NCI-H1930 (cell line): ENCODE measurements around the gene TBC1D24.

Experiments used
- DNase-seq, 2 experiments: peaks; one replicate each; lab custom pipeline; 2025; lab: John Stamatoyannopoulos, UW

The TBC1D24 gene

DNA sequence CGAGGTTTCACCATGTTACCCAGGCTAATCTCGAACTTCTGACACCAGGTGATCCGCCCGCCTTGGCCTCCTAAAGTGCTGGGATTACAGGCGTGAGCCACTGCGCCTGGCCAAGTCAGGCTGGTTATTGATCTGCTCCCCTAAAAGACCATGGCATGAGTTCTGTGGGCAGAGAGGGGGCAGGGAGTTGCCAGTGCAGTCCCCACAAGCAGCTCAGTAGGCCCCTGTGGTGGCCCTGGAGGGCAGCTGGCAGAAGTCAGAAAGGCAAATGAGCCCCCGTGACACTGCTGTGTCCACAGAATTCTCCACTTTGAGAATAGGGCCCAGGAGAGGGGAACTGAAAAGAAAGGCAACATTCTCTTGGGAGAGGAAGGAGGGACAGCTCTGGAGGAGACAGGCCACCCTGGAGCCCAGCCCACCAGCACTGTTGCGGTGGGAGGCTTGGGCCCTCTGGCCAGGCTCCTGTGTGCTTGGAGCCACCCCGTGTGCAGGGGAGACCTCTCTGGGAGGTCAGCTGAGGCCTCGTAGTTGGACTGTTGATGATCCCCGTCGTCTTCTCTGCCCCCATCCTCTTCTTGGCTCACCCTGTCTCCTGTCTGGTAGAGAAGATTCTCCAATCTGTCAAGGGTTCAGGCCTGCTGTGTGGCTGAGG, 43.2 kb downstream of the TBC1D24 start:
- no peak for DNase-seq

GRCh38 chr16:2518823-2519710, 44.1 kb downstream of the TBC1D24 start:
- DNase-seq: no peak

GRCh38 chr16:2519711-2520080, 44.8 kb downstream of the TBC1D24 start:
- DNase-seq: no peak

- peak; percentile 83 to 92 for DNase-seq
Observed at GRCh38 chr16:2520097-2520783, 45.3 kb downstream of the TBC1D24 start, which contains the start of gene AMDHD2. Gene AMDHD2 (plus strand): TSS chr16:2520371. CDS start chr16:2520459, 88 bp downstream.

- peak in 1 of 2 experiments; percentile 38 for DNase-seq
Observed at GRCh38 chr16:2520784-2521531, 46.0 kb downstream of the TBC1D24 start.

DNA sequence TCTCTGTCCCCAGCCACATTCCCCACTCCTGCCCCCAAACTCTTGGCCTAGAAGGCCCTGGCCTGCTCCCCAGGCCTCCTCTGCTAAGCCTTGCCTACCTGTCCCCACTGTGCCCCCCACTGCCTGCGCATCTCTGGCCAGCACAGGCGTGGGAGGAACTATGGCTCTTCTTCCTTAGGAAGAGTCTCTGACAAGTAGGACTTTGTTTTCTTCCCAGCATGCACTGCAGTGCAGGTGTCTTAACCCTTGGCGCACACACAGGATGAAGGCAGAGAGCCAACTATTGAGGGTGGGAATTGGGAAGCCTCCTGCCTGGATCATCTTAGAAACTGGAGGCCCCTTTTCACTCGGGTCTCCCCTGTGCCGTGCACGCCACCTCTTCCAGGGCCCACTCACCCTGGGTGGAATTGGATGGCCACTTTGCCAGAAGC, 48.9 kb downstream of the TBC1D24 start:
- no peak for DNase-seq

GRCh38 chr16:2524339-2524938, 49.5 kb downstream of the TBC1D24 start:
- no peak for DNase-seq

GRCh38 chr16:2526135-2526534, 51.2 kb downstream of the TBC1D24 start:
- no peak for DNase-seq

DNA sequence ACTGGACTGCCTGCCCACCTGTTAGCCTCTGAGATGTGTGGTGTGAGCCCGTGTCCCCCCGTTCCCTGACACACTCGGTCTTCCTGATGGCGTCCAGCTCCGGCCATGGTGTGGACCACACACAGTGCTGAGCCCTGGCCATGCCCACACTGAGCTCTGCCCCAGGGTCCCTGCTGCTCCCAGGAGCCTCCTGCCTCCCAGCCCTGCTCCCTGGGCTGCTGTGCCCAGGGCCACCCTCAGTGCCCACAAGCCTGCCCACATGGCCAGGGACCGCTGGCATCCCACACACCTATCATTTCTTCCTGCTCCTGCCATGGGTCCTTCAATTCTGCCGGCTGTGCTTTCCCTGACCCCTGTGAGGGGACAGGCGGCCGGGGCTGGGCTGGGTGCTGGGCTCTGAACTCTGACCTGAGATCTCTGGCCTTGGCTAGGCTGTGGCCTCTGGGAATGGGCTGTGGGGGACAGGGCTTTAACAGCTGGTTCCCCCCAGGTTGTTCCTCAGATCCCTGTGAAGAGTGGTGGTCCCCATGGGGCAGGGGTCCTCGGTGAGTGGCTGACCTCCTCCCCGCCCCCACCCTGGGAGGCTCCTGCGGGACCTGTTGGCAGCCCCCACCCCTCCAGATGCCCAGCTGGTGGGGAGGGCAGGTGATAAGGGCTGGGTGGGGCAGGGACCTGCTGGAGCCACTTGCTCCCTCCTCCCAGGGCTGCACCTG, 52.3 kb downstream of the TBC1D24 start:
- DNase-seq: no peak

DNA sequence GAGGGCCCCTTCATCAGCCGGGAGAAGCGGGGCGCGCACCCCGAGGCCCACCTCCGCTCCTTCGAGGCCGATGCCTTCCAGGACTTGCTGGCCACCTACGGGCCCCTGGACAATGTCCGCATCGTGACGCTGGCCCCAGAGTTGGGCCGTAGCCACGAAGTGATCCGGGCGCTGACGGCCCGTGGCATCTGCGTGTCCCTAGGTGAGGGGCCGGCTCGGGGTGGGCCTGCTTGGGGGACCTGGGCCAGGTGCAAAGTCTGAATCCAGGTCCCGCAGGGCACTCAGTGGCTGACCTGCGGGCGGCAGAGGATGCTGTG, 52.8 kb downstream of the TBC1D24 start:
- no peak for DNase-seq

DNA sequence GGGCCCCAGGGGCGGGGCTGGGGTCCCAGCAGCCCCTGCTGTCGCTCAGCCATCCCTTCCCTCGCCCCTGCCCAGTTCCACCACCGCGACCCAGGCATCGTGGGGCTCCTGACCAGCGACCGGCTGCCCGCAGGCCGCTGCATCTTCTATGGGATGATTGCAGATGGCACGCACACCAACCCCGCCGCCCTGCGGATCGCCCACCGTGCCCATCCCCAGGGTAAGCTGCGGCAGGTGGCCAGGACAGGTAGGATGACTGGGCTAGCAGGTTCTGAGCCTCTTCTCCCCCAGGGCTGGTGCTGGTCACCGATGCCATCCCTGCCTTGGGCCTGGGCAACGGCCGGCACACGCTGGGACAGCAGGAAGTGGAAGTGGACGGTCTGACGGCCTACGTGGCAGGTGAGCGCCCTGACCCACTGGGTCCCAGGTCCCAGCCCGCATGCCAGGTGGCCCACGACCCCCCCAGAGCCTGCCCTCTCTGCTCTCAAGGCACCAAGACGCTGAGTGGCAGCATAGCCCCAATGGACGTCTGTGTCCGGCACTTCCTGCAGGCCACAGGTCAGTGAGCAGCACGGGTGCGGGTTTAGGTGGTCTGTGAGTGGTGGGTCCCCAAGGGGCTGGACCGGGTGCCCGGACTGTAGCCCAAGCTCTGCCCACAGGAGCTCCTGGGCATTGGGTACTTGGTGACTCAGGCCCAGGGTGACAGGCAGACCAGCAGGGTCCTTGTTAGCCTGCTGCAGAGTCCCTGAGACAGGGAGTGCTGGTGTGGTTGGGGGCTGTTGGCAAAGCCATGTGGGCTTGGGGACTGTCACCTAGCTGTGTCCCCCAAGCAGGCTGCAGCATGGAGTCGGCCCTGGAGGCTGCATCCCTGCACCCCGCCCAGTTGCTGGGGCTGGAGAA, 53.5 kb downstream of the TBC1D24 start:
- DNase-seq: no peak

- DNase-seq: no peak
Observed at GRCh38 chr16:2529061-2529931, 54.4 kb downstream of the TBC1D24 start.

DNA sequence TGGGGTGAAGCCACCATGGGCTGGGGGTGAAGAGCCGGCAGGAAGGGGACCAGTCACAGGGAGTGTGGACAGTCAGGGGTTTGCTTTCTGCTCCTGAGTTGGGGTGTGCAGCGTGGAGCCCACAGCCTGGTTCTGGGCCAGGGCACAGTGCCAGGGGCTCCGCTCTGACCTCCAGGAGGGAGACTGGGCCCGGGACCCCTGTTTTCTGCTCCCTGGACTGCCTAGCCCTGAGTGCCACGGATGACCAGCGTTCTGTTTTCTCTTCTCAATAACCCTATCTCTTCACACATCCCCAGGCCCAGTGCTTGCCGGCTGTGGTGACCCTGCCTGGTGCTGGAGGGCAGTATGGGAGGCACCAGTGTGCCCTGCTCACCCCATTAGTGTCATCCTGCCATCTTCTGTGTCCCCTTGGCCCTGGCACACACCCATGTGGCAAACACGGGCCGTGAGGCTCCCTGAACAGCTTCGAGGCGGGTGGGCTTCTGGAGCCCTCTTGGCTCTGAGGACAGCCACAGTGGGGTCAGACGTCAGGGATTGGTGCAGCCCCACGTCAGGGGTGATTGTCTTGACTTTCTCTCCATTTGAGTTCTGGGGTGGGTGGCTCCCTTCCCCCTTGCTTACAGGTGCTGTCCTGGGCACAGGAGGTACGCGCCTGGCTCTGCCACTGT, 55.2 kb downstream of the TBC1D24 start:
- no peak for DNase-seq

DNA sequence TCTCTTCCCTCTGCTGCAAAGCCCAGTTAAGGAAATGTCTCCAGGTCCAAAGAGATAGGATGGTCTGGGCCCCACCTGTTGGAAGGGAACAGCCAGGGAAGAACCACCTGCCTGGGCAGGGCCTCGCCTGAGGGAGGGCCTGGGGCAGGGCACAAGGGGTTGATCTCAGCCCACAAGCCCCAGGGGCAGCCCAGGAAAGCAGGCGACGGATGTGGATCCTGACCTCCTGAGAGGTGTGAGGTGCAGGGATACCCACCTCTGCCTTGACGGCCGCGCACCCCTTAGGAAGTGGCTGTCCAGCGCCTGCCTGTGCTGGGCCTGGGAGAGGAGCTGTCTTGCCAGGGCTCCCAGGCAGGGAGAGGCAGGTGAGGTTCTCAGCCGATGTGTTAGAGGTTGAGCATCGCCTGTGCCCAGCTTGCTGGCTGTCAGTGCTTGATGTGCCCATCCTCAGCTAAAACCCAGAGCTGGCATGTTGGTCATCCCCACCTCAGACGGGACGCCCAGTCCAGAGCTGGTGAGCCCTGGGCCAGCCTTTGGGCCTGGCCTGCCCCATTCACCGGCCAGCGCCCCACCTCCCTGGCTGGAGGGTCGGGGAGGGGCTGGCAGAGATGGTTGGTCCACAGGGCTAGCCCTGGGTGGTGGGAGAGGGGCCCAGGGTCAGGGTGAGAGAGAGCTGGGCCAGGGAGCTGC, 55.8 kb downstream of the TBC1D24 start:
- no peak for DNase-seq

- no peak for DNase-seq
Observed at GRCh38 chr16:2531371-2531695, 56.4 kb downstream of the TBC1D24 start, which contains the start of gene CEMP1. Gene CEMP1 (minus strand): TSS chr16:2531408. CDS start chr16:2531073, 335 bp downstream.

GRCh38 chr16:2531696-2532493, 57.0 kb downstream of the TBC1D24 start:
- DNase-seq: peak; percentile 95 to 99
